CD4-positive, alpha-beta T cell treated with Interleukin-1 beta for 1 hour (primary cell): ENCODE results near the gene KIZ.

Experiments used
- DNase-seq, 2 donors: peaks; one replicate each; pipeline ENCODE4 v3.0.0-alpha.2; 2020 to 2022

The KIZ gene

DNA sequence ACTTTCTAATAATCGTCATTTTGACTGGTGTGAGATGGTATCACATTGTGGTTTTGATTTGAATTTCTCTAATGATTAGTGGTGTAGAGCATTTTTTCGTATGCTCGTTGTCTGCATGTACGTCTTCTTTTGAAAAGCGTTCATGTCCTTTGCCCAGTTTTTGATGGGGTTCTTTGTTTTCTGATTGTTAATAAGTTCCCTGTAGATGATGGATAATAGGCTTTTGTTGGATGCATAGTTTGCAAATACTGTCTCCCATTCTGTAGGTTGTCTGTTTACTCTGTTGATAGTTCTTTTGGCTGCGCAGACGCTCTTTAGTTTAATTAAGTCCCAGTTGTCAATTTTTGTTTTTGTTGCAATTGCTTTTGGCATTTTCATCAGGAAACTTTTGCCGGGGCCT lies 144.9 kb downstream of the KIZ start:
- DNase-seq, result no peak

GRCh38 chr20:21272279-21272678 lies 146.4 kb downstream of the KIZ start:
- DNase-seq, result no peak

- no peak for DNase-seq
Observed at GRCh38 chr20:21272679-21273078, 146.8 kb downstream of the KIZ start.

DNA sequence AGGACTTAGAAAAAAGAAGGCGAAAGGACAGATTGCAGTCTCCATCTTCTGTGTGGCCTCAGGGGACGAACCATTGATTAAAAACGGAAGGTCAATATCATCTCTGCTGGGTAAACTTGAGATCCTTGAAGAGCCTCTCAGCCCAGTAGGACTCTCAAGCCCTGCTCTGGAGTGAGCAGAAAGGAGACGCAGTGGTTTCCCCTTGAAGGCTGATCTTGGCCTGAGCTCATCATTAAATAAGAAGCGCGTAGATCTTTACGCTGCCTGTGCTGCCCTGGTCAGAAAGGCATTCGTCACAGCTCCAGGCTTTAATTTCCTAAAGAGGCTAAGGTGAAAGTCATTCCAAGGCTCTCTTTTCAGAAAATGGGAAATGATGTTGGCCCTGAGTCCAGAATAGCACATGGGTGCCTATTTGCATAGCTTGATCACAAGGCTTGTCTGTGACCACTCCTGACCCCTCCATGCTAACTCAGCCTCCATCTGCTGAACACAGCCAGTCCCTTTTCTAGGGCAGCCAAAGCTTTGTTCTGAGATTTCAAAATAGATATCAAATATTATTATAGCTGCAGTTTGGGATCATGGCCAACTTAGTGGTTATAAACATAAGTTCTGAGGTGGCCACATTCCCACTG lies 148.0 kb downstream of the KIZ start:
- no peak for DNase-seq

- no peak for DNase-seq
Observed at GRCh38 chr20:21278829-21279228, 152.9 kb downstream of the KIZ start.

GRCh38 chr20:21279706-21280521 lies 154.0 kb downstream of the KIZ start:
- no peak for DNase-seq

GRCh38 chr20:21280522-21281016 lies 154.7 kb downstream of the KIZ start:
- DNase-seq, result no peak

DNA sequence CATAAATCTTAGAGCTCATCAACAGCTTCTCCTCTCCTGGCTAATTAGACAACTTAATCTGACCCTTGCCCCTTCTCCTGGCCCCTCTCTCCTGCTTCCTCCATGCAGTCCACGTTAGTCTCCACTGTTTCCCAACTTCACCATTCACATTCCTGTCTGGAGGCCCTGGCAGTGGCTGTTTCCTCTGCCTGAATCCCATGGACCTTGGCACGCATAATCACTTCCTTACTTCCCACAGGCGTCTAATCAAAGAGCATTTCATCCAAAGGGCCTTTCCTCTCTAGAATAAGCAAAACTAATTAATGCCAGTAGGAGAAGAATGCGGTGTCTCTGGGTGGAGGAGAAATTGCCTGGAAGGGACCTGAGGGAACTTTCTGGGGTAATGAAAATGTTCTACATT lies 160.9 kb downstream of the KIZ start:
- no peak for DNase-seq

DNA sequence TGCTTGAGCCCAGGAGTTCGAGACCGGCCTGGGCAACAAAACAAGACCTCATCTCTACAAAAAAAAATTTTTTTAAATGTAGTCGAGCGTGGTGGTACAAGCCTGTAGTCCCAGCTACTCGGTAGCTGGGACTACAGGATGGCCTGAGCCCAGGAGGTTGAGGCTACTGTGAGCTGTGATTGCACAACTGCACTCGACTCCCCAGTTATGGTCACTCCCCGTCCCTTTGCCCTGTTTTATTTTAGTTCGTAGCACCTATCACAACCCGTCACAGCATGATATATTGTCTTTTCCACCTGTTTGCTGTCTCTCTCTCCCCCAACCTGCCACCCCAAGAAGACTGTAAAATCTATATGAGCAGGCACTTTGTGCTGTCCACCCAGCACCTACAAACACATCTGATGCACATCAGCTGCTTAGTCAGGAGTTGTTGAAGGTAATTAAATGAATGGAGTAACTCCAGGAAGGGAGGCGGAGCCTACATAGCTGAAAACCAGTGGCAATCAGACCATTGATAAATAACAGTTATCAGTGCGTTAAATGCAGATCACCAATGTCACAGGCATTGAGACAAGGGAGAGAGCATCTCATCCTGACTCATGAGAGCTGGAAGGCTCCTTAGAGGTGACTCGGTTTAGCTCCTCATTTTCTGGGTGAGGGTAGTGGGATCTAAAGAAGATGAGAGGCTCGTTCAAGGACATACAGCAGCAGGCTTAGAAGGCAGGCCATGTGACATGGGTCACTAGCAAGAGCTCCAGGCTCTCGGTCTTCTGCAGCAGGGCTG lies 162.9 kb downstream of the KIZ start:
- no peak for DNase-seq

DNA sequence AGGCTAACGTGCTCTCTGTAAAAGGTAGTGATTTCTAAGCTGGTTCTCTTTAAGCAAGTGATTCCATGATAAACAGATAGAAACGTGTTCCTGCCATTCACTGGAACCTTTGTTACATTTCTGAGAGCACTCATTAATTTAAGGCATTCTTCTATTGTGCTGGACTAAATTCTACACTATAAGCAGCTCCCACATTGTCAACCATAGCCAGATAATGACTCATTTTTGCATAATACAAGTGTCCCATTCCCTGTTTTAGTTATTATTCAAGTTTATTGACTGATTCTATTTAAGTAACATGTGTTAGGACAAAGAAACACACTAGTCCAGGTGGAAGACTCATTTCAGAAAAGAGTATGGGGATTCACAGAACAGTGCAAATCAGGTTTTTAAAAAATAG lies 163.8 kb downstream of the KIZ start:
- DNase-seq, result no peak

- DNase-seq, result no peak
Observed at GRCh38 chr20:21291026-21291425, 165.1 kb downstream of the KIZ start.

DNA sequence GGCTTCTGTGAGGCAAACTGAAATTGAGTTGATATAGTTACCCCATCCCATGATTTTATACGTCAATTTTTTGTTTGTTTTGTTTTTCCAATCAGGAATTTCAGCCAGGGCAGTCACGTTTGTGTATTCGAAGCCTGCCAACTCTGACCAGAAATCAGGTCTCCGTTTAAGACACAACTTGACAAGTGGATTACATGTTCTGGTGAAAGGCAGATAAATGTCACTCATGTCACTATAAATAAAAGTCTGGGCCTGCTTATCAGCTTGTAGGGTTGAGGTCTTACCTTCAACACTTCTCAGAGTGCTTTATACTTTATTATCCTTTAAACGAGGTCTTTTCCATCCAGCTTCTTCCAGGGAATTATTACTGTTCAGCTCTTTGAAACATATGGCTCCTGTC lies 168.9 kb downstream of the KIZ start:
- no peak for DNase-seq
